PC-9 (cell line): ENCODE measurements around the gene GUCA1C. TPM values are rescaled to one million over a fixed set of nuclear protein-coding genes. Genes with fewer than 3 reads are reported as not detected.

Experiments
- BruUV-seq: library from RNA; stranded (reverse); fragments of 400-500 nt; replicated peaks from 2 replicates; lab custom pipeline; 2021; lab: Mats Ljungman, UMichigan
- CTCF ChIA-PET: fragments of 300-600 bp; sonication (Branson Sonifier 250); formaldehyde crosslinking; loops from one replicate; lab custom pipeline; 2022; ENCODE audit warnings: antibody characterized with exemption; lab: Charles Lee
- POLR2A ChIA-PET: fragments of 300-600 bp; sonication (Branson Sonifier 250); formaldehyde crosslinking; loops from one replicate; lab custom pipeline; 2022; ENCODE audit warnings: antibody characterized with exemption; ENCODE audit not compliant: unreplicated experiment; lab: Charles Lee
- DNase-seq, 2 experiments: peaks; one replicate each; pipeline versions ENCODE4 v3.0.0 to v3.0.0-alpha.2; 2015 to 2022; ENCODE audit warnings: mixed read lengths in 1 of 2
- H2AFZ ChIP-seq: fragments of 200-600 bp; sonication (generic); 2 replicates; pipeline ENCODE4 v1.8.1; 2017; ENCODE audit warnings: antibody characterized with exemption
- H3F3A ChIP-seq: fragments of 200-600 bp; sonication (generic); 2 replicates; pipeline ENCODE4 v1.8.1; 2017; ENCODE audit warnings: antibody characterized with exemption, mild to moderate bottlenecking, low read depth; ENCODE audit not compliant: insufficient read depth
- H3K27ac ChIP-seq: fragments of 200-600 bp; sonication (generic); 2 replicates; pipeline ENCODE4 v1.6.1; 2016; ENCODE audit warnings: mixed run types
- H3K27me3 ChIP-seq: fragments of 200-600 bp; sonication (generic); 2 replicates; pipeline ENCODE4 v1.6.1; 2016; ENCODE audit warnings: low read depth, mixed run types; ENCODE audit not compliant: insufficient read depth
- H3K36me3 ChIP-seq: fragments of 200-600 bp; sonication (generic); 2 replicates; pipeline ENCODE4 v1.6.1; 2016; ENCODE audit warnings: low read depth, mixed run types
- H3K4me1 ChIP-seq: fragments of 200-600 bp; sonication (generic); replicated peaks from 2 replicates; pipeline ENCODE4 v1.6.1; 2016; ENCODE audit warnings: mixed run types; ENCODE audit not compliant: insufficient read depth
- H3K4me2 ChIP-seq: fragments of 200-600 bp; sonication (generic); 2 replicates; pipeline ENCODE4 v1.6.1; 2017; ENCODE audit warnings: mixed run types
- H3K4me3 ChIP-seq: fragments of 200-600 bp; sonication (generic); 2 replicates; pipeline ENCODE4 v1.6.1; 2016; ENCODE audit warnings: mixed run types
- H3K79me2 ChIP-seq: fragments of 200-600 bp; sonication (generic); 2 replicates; pipeline ENCODE4 v1.6.1; 2017; ENCODE audit warnings: low read depth, mixed run types
- H3K9me2 ChIP-seq: fragments of 200-600 bp; sonication (generic); 2 replicates; pipeline ENCODE4 v1.8.1; 2017; ENCODE audit warnings: mild to moderate bottlenecking; ENCODE audit not compliant: insufficient read depth
- H3K9me3 ChIP-seq: fragments of 200-600 bp; sonication (generic); 2 replicates; pipeline ENCODE4 v1.8.1; 2016; ENCODE audit warnings: low read depth; ENCODE audit not compliant: insufficient read depth
- H4K20me1 ChIP-seq: fragments of 200-600 bp; sonication (generic); 2 replicates; pipeline ENCODE4 v1.8.1; 2017; ENCODE audit not compliant: insufficient read depth
- EZH2 ChIP-seq: fragments of 200-600 bp; sonication (generic); IDR thresholded peaks from 2 replicates; pipeline ENCODE4 v1.8.0; 2017; ENCODE audit warnings: antibody characterized with exemption, low read depth
- intact Hi-C: fragments of 100-400 bp; cut with micrococcal nuclease; formaldehyde crosslinking; loops from one replicate; pipeline ENCODE4 v1.10.0; 2022; ENCODE audit not compliant: unreplicated experiment
- total RNA-seq: library from RNA; stranded (reverse); gene quantifications from 2 replicates; pipeline ENCODE4 v1.2.3, GENCODE V29; 2021
- TF ChIP-seq, protein P1 (sequence below): fragments of 200-600 bp; sonication (generic); conservative IDR thresholded peaks from 2 replicates; pipeline ENCODE4 v1.6.1; 2017; ENCODE audit warnings: mixed run types, antibody characterized with exemption, mild to moderate bottlenecking, moderate library complexity

The GUCA1C gene
- total RNA-seq, 1 experiment from 2014 or later: not detected

DNA sequence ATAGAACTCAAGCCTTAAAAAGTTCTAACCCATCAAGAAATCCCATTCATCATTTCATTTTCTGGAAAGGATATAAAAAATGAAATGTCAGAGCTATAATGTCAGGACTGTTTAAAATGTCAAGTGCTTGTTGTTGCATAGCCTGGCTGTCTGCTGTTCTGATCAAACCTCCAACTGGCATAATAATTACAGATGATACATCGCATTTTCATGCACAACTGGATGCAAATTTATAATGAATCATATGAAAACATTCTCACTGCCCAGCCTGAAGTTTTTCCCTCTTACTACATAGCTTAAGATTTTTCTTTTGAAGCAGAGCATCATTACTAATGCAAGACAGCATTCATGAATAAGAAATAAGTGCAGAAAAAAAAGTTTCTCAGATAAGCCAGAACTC is 46.5 kb downstream of the GUCA1C start:
- H3K9me3 ChIP-seq: no peaks in the 10 kb centered on the region
- BruUV-seq: no TSS peak
- H3K4me2 ChIP-seq: no peak overlapping the region
- no peaks in the 10 kb centered on the region for H3K9me2 ChIP-seq
- H4K20me1 ChIP-seq: no peaks in the 10 kb centered on the region
- POLR2A ChIA-PET: interaction anchor here (0.6 kb wide), 1 partner anchor 202 kb away, joined by 4 read pairs; no protein-coding TSS in a partner anchor
- intact Hi-C loops: no loop called here
- no peak for TF ChIP-seq EZH2
- TF ChIP-seq, protein P1, sequence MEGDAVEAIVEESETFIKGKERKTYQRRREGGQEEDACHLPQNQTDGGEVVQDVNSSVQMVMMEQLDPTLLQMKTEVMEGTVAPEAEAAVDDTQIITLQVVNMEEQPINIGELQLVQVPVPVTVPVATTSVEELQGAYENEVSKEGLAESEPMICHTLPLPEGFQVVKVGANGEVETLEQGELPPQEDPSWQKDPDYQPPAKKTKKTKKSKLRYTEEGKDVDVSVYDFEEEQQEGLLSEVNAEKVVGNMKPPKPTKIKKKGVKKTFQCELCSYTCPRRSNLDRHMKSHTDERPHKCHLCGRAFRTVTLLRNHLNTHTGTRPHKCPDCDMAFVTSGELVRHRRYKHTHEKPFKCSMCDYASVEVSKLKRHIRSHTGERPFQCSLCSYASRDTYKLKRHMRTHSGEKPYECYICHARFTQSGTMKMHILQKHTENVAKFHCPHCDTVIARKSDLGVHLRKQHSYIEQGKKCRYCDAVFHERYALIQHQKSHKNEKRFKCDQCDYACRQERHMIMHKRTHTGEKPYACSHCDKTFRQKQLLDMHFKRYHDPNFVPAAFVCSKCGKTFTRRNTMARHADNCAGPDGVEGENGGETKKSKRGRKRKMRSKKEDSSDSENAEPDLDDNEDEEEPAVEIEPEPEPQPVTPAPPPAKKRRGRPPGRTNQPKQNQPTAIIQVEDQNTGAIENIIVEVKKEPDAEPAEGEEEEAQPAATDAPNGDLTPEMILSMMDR: no peak
- H3K4me1 ChIP-seq: no peaks in the 10 kb centered on the region
- no peaks in the 10 kb centered on the region for H3F3A ChIP-seq
- no peak for DNase-seq
- H3K27ac ChIP-seq: no peak overlapping the region
- H3K79me2 ChIP-seq: no peaks in the 10 kb centered on the region
- no peak overlapping the region for H3K4me3 ChIP-seq
- H3K27me3 ChIP-seq: no peaks in the 10 kb centered on the region; the same call in 1 of the 2 replicates
- no peaks in the 10 kb centered on the region for H3K36me3 ChIP-seq
- CTCF ChIA-PET: no interaction called here
- peak overlapping the region; percentile 13; the same call in 1 of the 2 replicates for H2AFZ ChIP-seq

- intact Hi-C loops: no loop called here
- ChIA-PET CTCF (no interaction called here), POLR2A (no interaction called here)
These were observed 54.1 kb downstream of the GUCA1C start for GRCh38 chr3:108899530-108899929.

DNA sequence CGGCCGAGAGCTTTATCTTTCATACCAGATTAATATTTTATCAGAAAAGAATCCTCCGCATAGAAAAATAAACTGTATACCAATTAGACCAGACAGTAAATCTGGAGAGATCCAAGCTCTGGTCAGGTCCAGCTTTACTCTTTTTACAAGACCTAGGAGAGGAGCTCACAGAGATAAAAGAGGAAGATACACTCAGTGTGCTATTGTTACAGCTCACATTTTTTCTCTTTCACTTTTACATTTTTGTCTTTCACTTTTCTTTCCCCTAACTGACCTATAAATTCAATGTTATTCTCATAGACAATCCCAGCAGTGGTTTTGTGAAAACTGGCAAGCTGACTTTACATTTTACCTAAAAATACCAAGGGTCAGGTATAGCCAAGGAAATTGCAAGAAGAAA is 55.8 kb downstream of the GUCA1C start:
- no peaks in the 10 kb centered on the region for H3K9me2 ChIP-seq
- H3K4me1 ChIP-seq: 0 out of 2 replicates have a peak, but pooled peaks cover 9% of the 10 kb centered on the region
- BruUV-seq: no TSS peak
- POLR2A ChIA-PET: no interaction called here
- H3K4me2 ChIP-seq: no peak overlapping the region
- intact Hi-C loops: no loop called here
- no peak overlapping the region for H3K27ac ChIP-seq
- no peak for DNase-seq
- no peak overlapping the region for H3K4me3 ChIP-seq
- H4K20me1 ChIP-seq: no peaks in the 10 kb centered on the region
- H2AFZ ChIP-seq: no peak overlapping the region
- no peaks in the 10 kb centered on the region for H3K9me3 ChIP-seq
- CTCF ChIA-PET: no interaction called here
- H3K36me3 ChIP-seq: no peaks in the 10 kb centered on the region
- no peak for TF ChIP-seq EZH2
- TF ChIP-seq, protein P1: no peak
- H3K27me3 ChIP-seq: no peaks in the 10 kb centered on the region
- no peaks in the 10 kb centered on the region for H3F3A ChIP-seq
- no peaks in the 10 kb centered on the region for H3K79me2 ChIP-seq

More at GRCh38 chr3:108899530-108899929, 54.1 kb downstream of the GUCA1C start:
- H3K4me1 ChIP-seq: 0 out of 2 replicates have a peak, but pooled peaks cover 9% of the 10 kb centered on the region
- H3K79me2 ChIP-seq: no peaks in the 10 kb centered on the region
- DNase-seq: no peak
- no peak overlapping the region for H2AFZ ChIP-seq
- no peak overlapping the region for H3K27ac ChIP-seq
- no peaks in the 10 kb centered on the region for H3F3A ChIP-seq
- no peaks in the 10 kb centered on the region for H3K36me3 ChIP-seq
- H3K4me2 ChIP-seq: no peak overlapping the region
- H3K27me3 ChIP-seq: no peaks in the 10 kb centered on the region
- H3K9me2 ChIP-seq: no peaks in the 10 kb centered on the region
- BruUV-seq: no TSS peak
- H3K4me3 ChIP-seq: no peak overlapping the region
- H4K20me1 ChIP-seq: no peaks in the 10 kb centered on the region
- no peak for TF ChIP-seq EZH2
- TF ChIP-seq, protein P1: no peak
- no peaks in the 10 kb centered on the region for H3K9me3 ChIP-seq
